Skin of body (tissue), 2 donors: ENCODE results near the gene ZBTB7C. TPM values are rescaled to one million over a fixed set of nuclear protein-coding genes. Genes with fewer than 3 reads are reported as not detected.

Source experiments
- DNase-seq: peaks from one replicate; lab custom pipeline; 2025; lab: John Stamatoyannopoulos, UW
- total RNA-seq: library from RNA; depleted of rRNA; stranded (reverse); fragments of >200 nt; gene quantifications from one replicate; pipeline ENCODE4 v1.2.3, GENCODE V29; 2014

The ZBTB7C gene
- total RNA-seq, 1 donor from 2014 or later: 6.3 TPM

- no peak for DNase-seq
These were observed 9.5 kb upstream of the ZBTB7C start for GRCh38 chr18:48418539-48419276.

- DNase-seq: no peak
These were observed 8.8 kb upstream of the ZBTB7C start for GRCh38 chr18:48417985-48418384.

- DNase-seq: no peak
These were observed 4.2 kb upstream of the ZBTB7C start for GRCh38 chr18:48413342-48413741.

GRCh38 chr18:48412339-48412929, 3.3 kb upstream of the ZBTB7C start:
- DNase-seq: no peak

GRCh38 chr18:48410095-48410920, 1.1 kb upstream of the ZBTB7C start:
- peak; percentile 54 for DNase-seq

GRCh38 chr18:48409591-48410094, 460 bp upstream of the ZBTB7C start:
- DNase-seq: no peak

DNA sequence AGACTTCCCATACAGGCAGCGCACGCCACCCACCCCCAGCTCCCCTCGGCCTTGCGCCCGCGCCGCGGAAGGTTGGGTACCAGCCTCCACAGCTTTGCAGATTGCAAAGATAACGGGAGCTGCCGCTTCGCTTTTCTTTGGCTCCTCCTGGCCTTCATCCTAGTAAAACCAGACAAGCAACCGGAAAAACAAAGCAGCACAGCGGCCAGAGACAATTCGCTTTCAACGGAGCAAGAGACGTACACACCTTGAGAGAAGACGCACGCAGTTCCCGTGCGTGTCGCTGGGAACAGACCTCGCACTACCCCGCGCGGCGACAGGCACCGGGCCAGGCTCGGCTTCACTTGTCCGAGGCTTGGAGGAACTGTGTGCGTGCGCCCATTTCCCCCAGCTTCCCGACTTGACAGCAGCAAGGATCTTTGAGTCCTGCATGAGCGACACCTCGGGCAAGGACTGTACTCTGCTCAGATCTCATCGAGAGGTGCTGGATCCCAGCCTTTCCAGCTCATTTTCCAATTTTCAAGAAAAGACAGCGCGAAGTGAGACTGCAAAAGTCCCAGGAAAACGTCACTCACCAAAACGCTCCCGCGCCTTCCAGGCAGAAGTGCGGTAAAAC, 964 bp downstream of the ZBTB7C start:
- DNase-seq: no peak

DNA sequence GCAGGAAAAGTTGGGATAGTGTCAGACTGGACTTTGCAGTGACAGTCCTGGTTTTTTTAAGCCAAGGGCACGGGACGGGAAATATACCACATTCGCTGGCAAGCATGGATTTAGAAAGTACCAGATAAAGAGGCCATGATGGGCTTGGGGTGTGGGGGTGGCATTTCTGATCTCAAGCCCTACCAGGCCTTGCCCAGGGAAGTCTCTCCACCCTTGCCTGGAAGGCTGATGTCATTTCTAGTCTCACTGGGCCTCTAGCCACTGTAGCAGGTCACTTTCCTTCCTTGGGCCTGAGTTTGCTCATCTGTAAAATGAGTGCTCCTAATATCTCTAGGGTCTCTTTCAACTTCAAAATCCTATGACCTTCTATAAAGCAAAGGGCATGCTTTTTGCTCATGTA, 1.8 kb downstream of the ZBTB7C start:
- no peak for DNase-seq

- DNase-seq: no peak
These were observed 3.2 kb downstream of the ZBTB7C start for GRCh38 chr18:48405978-48406377.

- DNase-seq: no peak
These were observed 4.3 kb downstream of the ZBTB7C start for GRCh38 chr18:48404716-48405507.

GRCh38 chr18:48402953-48403352, 6.2 kb downstream of the ZBTB7C start:
- DNase-seq: no peak

DNA sequence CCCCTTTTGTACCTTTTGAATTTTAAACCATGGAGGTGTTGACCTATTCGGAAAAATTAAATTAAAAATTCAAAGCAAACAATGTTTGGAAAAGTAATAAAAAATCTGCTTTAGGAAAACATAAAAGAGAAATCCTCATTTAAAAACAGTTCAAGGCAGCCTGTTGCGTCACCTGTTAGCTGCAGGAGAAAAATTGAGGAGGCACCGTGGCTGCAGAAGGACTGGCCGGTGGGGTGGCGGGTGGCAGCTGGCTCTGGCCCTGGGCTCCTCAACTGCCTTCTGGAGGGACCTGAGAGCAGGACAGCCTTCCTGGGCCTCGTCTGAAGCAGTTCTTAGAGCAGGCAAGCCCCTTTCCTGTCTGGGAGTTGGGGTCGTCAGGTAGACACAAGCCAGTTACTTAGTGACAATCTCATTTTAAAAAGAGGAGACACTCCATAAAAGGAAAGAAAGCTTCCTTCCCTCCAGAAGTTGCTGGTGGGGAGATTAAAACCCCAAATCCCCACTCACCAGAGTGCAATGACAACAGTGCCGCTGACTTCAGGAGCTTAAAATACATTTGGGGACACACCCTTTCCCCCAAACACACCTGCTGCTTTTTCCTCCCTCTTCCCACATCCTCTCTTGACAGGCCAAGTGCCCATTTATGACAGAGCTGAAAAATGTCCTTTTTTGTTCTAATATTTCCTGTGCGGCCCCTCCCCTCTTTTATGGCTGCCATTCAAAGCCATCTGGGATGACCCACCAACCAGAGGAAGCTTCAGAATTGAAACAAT, 9.7 kb downstream of the ZBTB7C start:
- no peak for DNase-seq

GRCh38 chr18:48398074-48398473, 11.1 kb downstream of the ZBTB7C start:
- no peak for DNase-seq

- DNase-seq: no peak
These were observed 12.2 kb downstream of the ZBTB7C start for GRCh38 chr18:48397021-48397420.

GRCh38 chr18:48396561-48396960, 12.6 kb downstream of the ZBTB7C start:
- no peak for DNase-seq

DNA sequence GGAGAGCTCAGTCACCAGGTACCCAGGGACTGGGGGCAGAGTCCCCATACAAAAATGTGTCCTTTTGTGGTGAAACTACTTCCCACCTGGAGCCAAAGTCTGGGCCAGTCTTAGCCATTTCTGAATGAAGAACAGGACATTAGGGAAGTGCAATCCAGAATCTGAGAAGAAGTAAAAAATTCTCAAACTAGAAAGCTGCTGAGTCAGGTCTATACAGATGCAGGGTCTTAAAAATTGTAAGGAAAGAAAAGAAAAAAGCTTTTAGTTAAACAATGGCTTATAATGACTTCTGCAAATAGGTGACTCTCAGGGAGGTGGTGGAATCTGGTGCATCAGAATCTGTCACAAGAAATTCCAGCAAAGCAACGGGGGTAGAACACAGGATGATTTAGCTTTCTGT, 13.5 kb downstream of the ZBTB7C start:
- DNase-seq: no peak

GRCh38 chr18:48394176-48394575, 15.0 kb downstream of the ZBTB7C start:
- no peak for DNase-seq

DNA sequence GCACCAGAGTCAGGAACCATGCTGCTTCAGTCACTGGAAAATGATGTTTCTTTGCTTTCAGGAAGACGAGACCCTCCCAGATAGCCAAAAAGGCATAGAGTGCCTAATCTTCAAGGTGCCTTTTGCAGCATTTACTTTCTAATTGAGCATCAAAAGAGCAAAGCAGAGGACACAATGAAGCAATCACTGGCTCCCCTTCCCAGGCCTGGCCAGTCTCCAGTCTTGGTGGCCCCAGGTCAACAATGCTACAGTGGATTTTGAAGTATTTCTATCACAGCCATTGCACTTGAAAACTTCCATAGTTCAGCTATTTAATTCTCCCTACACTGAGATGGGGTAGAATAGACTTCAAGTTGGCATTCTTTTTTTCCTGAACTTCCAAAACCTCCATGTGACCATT, 15.4 kb downstream of the ZBTB7C start:
- DNase-seq: no peak

DNA sequence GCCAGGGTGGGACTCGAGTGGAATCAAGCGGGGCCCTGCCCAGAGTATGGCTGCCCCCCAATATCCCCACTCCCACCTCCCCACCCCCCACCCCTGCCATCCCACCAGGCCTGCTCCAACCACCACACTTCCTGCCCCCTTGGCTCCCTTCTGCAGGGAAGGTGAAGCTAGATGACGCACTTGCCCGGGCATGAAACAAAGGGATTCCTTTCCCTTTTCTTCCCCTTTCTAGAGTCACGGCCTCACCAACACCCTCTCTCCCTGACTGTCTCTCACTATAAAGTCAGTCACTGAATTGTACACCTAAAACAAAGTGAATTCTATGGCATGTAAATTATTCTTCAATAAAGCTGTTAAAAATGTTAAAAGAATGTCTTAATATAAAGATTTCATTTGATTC, 16.0 kb downstream of the ZBTB7C start:
- DNase-seq: no peak

DNA sequence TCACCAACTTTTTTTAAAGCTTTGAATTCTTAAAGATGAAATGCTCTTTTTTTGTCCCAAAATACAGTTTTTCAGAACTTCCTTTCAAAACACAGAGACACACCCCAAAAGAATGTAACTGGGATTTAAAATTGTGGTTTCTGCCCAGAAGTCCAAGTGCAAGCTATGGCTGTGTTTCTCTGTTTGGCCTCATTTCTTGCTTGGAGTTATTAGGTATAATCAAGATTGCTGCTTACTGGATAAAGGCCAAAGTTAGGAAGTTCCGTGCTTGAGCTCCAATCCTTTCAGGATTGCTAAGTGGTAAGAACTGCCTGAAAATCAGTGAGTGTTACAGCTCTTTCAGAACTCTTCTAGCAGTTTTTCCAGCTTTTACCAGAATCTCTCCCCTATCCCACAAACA, 16.9 kb downstream of the ZBTB7C start:
- DNase-seq: peak; percentile 21
